ENCODE results near the gene PAMR1. TPM values are rescaled to one million over a fixed set of nuclear protein-coding genes. Genes with fewer than 3 reads are reported as not detected.

Gene PAMR1
- total RNA-seq, 4 donors from 2014 or later, result 4.0 to 14.5 (median 7.4) TPM

DNA sequence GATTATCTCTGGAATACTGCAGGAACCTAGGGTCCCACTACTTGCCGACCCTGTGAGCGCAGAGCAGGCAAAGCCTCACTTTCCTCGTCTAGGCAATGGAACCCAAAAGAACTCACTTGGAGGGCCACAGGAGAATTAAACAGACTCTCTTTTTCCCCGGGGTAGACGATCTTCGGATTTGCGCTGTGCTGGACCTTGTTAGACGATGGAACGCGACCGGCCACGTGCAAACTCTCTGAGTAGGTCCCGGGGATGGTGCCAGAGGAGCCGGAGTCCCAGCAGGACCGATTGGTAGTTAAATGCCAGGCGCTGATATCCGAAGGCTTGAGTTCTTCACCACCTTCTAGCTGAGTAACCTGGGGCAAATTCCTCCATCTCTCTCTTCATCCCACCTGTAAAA, 105.0 kb downstream of the PAMR1 start:
- H3K27me3 ChIP-seq, result peaks cover 0 to 56% (median 28%) of the 10 kb centered on the region in 4 donors
- intact Hi-C loops (cut with DNase I), result no loop called here
- peak overlapping the region; percentile 49 to 63 (median 56) for H3K4me3 ChIP-seq
- H3K4me1 ChIP-seq, result peaks cover 13 to 30% (median 26%) of the 10 kb centered on the region in 4 donors
- DNase-seq (ENCODE audit: extremely low spot score), result no peak
- no peak overlapping the region for H3K27ac ChIP-seq (replicated peaks in 1 of 4)
- H3K36me3 ChIP-seq, result no peaks in the 10 kb centered on the region
- TF ChIP-seq POLR2AphosphoS5 (IDR thresholded peaks at IDR 0.05), result no peak
- no peak for TF ChIP-seq EP300 (IDR thresholded peaks at IDR 0.05)
- 32% methylated on average over 17 of the region's 17 CpGs for WGBS
- no peaks in the 10 kb centered on the region for H3K9me3 ChIP-seq

DNA sequence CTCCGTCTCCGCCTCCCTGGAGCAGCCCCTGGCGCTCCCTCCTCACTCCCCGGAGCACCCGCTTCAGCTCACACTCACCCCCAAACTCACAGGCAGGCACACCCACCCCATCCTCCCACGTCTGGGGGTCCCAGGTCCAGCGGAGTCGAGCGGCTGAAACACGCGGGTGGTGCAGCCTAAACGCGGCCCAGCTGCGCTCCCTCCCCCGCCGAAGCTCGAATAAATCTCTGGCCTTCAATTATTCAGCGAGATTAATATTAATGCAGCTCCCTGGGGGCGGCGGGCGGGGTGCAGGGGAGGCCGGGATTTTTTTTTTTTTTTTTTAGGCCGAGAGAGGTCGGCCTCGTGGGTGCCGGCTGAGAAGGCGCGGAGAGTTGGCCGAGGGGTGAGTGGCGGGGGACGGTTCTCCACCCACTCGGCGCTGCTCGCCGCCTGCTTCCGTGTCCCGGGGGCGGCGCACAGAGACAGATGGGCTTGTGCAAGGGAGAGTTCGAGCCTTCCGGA, 105.5 kb downstream of the PAMR1 start:
- H3K4me3 ChIP-seq, result peak overlapping the region; percentile 49 to 63 (median 56)
- H3K27ac ChIP-seq (replicated peaks in 1 of 4), result no peak overlapping the region
- H3K9me3 ChIP-seq, result no peaks in the 10 kb centered on the region
- peaks cover 0 to 57% (median 28%) of the 10 kb centered on the region in 4 donors for H3K27me3 ChIP-seq
- peaks cover 13 to 27% (median 26%) of the 10 kb centered on the region in 4 donors for H3K4me1 ChIP-seq
- 4% methylated on average over 31 of the region's 41 CpGs for WGBS
- no peak for TF ChIP-seq POLR2A (IDR thresholded peaks at IDR 0.05; ENCODE audit: low read depth)
- TF ChIP-seq, protein P1, sequence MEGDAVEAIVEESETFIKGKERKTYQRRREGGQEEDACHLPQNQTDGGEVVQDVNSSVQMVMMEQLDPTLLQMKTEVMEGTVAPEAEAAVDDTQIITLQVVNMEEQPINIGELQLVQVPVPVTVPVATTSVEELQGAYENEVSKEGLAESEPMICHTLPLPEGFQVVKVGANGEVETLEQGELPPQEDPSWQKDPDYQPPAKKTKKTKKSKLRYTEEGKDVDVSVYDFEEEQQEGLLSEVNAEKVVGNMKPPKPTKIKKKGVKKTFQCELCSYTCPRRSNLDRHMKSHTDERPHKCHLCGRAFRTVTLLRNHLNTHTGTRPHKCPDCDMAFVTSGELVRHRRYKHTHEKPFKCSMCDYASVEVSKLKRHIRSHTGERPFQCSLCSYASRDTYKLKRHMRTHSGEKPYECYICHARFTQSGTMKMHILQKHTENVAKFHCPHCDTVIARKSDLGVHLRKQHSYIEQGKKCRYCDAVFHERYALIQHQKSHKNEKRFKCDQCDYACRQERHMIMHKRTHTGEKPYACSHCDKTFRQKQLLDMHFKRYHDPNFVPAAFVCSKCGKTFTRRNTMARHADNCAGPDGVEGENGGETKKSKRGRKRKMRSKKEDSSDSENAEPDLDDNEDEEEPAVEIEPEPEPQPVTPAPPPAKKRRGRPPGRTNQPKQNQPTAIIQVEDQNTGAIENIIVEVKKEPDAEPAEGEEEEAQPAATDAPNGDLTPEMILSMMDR (IDR thresholded peaks at IDR 0.05), result no peak
- no peak for DNase-seq (ENCODE audit: extremely low spot score)
- no peaks in the 10 kb centered on the region for H3K36me3 ChIP-seq
- intact Hi-C loops (cut with DNase I), result no loop called here

DNA sequence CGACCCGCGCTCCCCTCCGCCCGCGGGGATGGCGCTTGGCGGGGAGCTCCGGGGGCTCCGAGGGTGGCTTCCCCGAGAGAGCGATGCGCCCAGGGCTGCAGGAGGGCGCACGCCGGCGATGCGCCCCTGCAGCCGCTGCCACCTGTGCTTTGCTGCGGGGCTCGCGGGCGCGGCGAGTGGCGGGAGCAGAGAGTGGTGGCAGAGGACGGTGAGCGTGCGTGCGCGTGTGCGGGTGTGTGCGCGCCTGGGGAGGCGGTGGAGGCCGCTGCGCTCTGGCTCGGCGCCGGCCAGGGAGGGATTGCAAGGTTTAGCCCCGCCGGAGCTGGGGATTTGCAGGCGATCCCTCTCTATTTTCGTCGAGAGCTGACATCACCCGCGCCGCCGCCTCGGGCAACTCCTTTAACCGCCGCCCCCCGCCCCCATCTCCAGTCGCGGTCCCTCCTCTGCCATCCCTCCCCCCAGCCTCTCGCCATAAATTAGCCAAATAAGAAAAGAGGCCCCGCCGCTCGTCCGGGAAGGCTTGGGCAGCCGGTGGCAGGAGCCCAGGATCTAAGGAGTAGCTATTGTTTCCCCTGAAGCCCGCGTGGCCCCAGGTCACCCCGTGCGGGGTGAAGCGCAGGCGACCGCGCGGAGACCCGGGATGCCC, 106.1 kb downstream of the PAMR1 start, which contains the start of gene SLC1A2:
Gene SLC1A2, minus strand, starts transcription at position 375 of the 646 bp plus-strand sequence. CDS start 592 bp downstream, outside the sequence.
- Histone ChIP-seq H3K27ac (replicated peaks in 1 of 4) (no peak within 1 kb of the TSS), H3K9me3 (no peaks in the 10 kb centered on the region), H3K4me3 (peak within 1 kb of the TSS; percentile 49 to 63 (median 56)), H3K27me3 (peaks cover 0 to 57% (median 28%) of the 10 kb centered on the region in 4 donors), H3K36me3 (no peaks in the 10 kb centered on the region), H3K4me1 (peaks cover 13 to 27% (median 26%) of the 10 kb centered on the region in 4 donors)
- intact Hi-C loops (cut with DNase I), result no loop called here
- 1% methylated on average over 15 of the region's 71 CpGs for WGBS
- no peak for DNase-seq (ENCODE audit: extremely low spot score)
- TF ChIP-seq POLR2A (IDR thresholded peaks at IDR 0.05; ENCODE audit: low read depth), result no peak
- no peak for TF ChIP-seq EP300 (IDR thresholded peaks at IDR 0.05)
- TF ChIP-seq POLR2AphosphoS5 (IDR thresholded peaks at IDR 0.05), result no peak

DNA sequence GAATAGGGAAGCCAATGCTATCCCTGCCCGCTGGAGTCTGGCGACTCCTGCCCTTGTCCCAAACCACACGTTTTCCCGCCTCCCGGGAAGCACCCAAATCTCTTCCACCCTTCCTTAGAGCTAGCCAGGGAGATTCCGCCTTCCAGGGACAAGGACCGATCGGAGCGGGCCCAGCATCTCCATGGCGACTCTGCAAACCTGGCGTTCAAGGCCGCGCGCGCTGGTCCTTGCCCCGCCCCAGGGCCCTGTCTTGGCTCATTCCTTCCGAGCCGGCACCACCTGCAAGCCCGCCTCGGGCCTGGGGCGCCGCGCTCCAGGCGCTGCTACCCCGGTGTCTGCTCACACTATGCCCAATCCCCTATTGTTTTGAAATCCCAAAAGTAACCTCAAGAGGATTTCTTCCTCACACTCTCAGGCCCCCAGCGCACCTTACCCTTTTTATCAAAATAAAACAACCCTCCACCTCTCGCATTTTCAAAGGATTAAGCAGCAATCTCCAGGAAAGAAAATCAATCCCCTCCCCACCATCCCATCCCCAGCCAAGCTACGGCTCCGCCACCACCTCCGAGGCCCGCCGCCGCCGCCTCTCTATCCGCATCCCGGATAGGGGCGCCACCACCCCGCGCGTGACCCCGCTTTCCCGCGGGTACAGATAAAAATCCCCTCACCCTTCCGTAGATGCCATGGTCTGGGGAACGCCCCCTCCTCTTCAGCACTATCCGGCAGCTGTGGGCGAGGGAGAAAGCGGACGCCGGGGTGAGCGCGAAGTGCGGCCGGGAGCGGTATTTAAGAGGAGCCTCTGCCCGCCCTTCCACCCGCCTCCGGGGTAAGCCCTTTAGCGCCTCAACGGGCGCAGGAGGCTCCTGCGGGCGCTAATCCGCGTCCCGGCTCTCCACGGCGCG, 106.9 kb downstream of the PAMR1 start:
- no peaks in the 10 kb centered on the region for H3K9me3 ChIP-seq
- H3K27ac ChIP-seq (replicated peaks in 1 of 4), result no peak overlapping the region
- H3K4me3 ChIP-seq, result peak overlapping the region; percentile 49 to 63 (median 56)
- H3K4me1 ChIP-seq, result peaks cover 13 to 27% (median 26%) of the 10 kb centered on the region in 4 donors
- 16% methylated on average over 31 of the region's 69 CpGs for WGBS
- no peaks in the 10 kb centered on the region for H3K36me3 ChIP-seq
- TF ChIP-seq, protein P1 (IDR thresholded peaks at IDR 0.05), result no peak
- TF ChIP-seq EP300 (IDR thresholded peaks at IDR 0.05) (no peak), POLR2AphosphoS5 (IDR thresholded peaks at IDR 0.05) (no peak), POLR2A (IDR thresholded peaks at IDR 0.05; ENCODE audit: low read depth) (no peak)
- intact Hi-C loops (cut with DNase I), result no loop called here
- DNase-seq (ENCODE audit: extremely low spot score), result no peak
- H3K27me3 ChIP-seq, result peaks cover 0 to 57% (median 28%) of the 10 kb centered on the region in 4 donors

DNA sequence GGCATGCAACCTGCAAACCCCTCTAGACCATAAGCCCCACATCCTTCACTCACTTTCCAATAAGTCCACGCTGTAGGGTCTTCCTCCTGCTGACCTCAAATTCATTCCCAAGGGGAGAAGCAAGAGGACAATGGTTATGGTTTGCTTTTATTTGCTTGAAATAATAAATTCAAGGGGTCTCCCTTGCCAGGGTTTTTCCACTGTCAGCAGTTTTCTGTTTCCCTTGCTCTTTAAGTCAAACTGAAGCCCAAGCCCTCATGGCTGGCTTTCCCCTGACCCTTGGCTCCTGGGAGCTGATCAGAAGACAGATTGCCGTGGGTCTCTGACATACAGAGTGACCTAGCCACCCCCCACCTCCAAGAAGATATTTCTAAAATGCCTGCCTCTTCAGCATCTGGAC, 109.9 kb downstream of the PAMR1 start:
- TF ChIP-seq, protein P1 (IDR thresholded peaks at IDR 0.05), result no peak
- no peak for DNase-seq (ENCODE audit: extremely low spot score)
- peaks cover 0 to 52% (median 26%) of the 10 kb centered on the region in 4 donors for H3K27me3 ChIP-seq
- WGBS, result 72% methylated on average over 2 of the region's 2 CpGs
- H3K9me3 ChIP-seq, result no peaks in the 10 kb centered on the region
- intact Hi-C loops (cut with DNase I), result no loop called here
- peaks cover 13 to 26% (median 25%) of the 10 kb centered on the region in 4 donors for H3K4me1 ChIP-seq
- H3K4me3 ChIP-seq, result no peak overlapping the region
- no peaks in the 10 kb centered on the region for H3K36me3 ChIP-seq
- H3K27ac ChIP-seq (replicated peaks in 1 of 4), result no peak overlapping the region

Measured in esophagus muscularis mucosa (tissue), 4 donors.